ENCODE measurements around the gene ACTR3C. TPM values are rescaled to one million over a fixed set of nuclear protein-coding genes. Genes with fewer than 3 reads are reported as not detected.

ACTR3C gene
- total RNA-seq, 2 experiments from 2014 or later, result not detected

DNA sequence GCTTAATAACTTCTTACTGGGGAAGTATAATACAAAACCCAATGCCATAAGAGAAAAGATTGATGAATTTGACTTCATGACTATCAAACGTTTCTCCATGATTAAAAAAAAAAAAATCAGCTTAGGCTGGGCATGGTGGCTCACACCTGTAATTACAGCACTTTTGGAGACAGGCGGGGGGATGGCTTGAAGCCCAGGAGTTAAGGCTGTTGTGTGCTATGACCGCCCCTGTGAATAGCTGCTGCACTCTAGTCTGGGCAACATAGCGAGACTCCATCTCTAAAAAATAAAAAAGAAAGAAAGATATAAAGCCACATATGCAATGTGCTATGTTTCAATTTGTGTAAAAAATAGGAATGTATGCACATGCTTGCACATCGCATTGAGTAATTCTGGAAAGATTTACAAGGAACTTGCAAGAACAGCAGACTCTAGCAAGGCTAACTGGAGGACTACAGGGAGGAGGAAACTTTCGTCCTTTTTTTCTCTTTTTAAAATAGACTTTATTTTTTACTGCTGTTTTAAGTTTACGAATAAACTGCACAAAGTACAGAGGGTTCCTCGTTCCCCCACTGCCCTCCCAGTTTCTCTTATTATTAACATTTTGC, 28.3 kb upstream of the ACTR3C start:
- POLR2A ChIA-PET, result no interaction called here
- intact Hi-C loops (cut with micrococcal nuclease; ENCODE audit: unreplicated experiment), result no loop called here

DNA sequence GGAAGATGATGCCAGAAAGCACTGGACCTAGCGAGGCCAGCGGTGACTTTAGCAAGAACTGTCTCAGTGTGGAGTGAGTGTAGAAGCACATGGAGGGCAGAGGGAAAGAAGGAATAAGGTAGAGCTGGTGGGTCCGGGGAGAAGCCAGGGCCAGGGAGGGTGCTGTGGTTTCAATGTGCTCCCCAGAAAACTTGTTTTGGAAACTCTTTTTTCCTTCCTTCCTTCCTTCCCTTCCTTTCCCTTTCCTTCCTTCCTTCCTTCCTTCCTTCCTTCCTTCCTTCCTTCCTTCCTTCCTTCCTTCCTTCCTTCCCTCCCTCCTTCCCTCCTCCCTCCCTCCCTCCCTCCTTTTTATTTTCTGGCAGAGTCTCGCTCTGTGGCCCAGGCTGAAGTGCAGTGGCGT, 23.6 kb upstream of the ACTR3C start:
- H3K9me3 ChIP-seq (ENCODE audit: low read length), result peaks cover 8% of the 10 kb centered on the region; the same call in 1 of the 2 replicates
- no peak overlapping the region for H3K27ac ChIP-seq (ENCODE audit: low read depth, low read length, poor library complexity, severe bottlenecking)
- no peak overlapping the region for H3K4me3 ChIP-seq (ENCODE audit: low read depth, low read length, poor library complexity, severe bottlenecking)
- intact Hi-C loops (cut with micrococcal nuclease; ENCODE audit: unreplicated experiment), result no loop called here
- no peak for DNase-seq (ENCODE audit: low spot score)
- H3K36me3 ChIP-seq (ENCODE audit: insufficient read depth, low read length), result no peaks in the 10 kb centered on the region
- H3K79me2 ChIP-seq (ENCODE audit: insufficient read depth, low read depth, low read length), result no peaks in the 10 kb centered on the region
- ChIA-PET POLR2A (interaction anchor here (0.6 kb wide), 1 partner anchor 353 kb away, joined by 3 read pairs; no protein-coding TSS in a partner anchor), CTCF (ENCODE audit: unreplicated experiment) (no interaction called here)
- no peak overlapping the region for H2AFZ ChIP-seq (ENCODE audit: low read length)
- H4K20me1 ChIP-seq (ENCODE audit: insufficient read depth, low read length), result no peaks in the 10 kb centered on the region
- no peaks in the 10 kb centered on the region for H3K9me2 ChIP-seq (ENCODE audit: insufficient read depth, low read length)
- BruUV-seq (replicated peaks), result no TSS peak
- H3K4me2 ChIP-seq (ENCODE audit: low read length), result no peak overlapping the region
- TF ChIP-seq EZH2phosphoT487 (IDR thresholded peaks at IDR 0.05; ENCODE audit: borderline replicate concordance, low read depth, low read length), result no peak
- TF ChIP-seq, protein P1, sequence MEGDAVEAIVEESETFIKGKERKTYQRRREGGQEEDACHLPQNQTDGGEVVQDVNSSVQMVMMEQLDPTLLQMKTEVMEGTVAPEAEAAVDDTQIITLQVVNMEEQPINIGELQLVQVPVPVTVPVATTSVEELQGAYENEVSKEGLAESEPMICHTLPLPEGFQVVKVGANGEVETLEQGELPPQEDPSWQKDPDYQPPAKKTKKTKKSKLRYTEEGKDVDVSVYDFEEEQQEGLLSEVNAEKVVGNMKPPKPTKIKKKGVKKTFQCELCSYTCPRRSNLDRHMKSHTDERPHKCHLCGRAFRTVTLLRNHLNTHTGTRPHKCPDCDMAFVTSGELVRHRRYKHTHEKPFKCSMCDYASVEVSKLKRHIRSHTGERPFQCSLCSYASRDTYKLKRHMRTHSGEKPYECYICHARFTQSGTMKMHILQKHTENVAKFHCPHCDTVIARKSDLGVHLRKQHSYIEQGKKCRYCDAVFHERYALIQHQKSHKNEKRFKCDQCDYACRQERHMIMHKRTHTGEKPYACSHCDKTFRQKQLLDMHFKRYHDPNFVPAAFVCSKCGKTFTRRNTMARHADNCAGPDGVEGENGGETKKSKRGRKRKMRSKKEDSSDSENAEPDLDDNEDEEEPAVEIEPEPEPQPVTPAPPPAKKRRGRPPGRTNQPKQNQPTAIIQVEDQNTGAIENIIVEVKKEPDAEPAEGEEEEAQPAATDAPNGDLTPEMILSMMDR (conservative IDR thresholded peaks at IDR 0.05; ENCODE audit: low read length), result no peak
- H3K4me1 ChIP-seq (ENCODE audit: insufficient read depth, low read length, poor library complexity, severe bottlenecking), result no peaks in the 10 kb centered on the region

More for the DNA sequence above, 28.3 kb upstream of the ACTR3C start:
- H3K4me1 ChIP-seq (ENCODE audit: insufficient read depth, low read length, poor library complexity, severe bottlenecking), result peaks cover 7% of the 10 kb centered on the region
- DNase-seq (ENCODE audit: low spot score), result no peak
- no peak overlapping the region for H3K4me2 ChIP-seq (ENCODE audit: low read length)
- H3K27ac ChIP-seq (ENCODE audit: low read depth, low read length, poor library complexity, severe bottlenecking), result no peak overlapping the region
- H4K20me1 ChIP-seq (ENCODE audit: insufficient read depth, low read length), result no peaks in the 10 kb centered on the region
- CTCF ChIA-PET (ENCODE audit: unreplicated experiment), result no interaction called here
- TF ChIP-seq, protein P1 (conservative IDR thresholded peaks at IDR 0.05; ENCODE audit: low read length), result no peak
- no peak for TF ChIP-seq EZH2phosphoT487 (IDR thresholded peaks at IDR 0.05; ENCODE audit: borderline replicate concordance, low read depth, low read length)
- H3K9me3 ChIP-seq (ENCODE audit: low read length), result no peaks in the 10 kb centered on the region
- no peaks in the 10 kb centered on the region for H3K79me2 ChIP-seq (ENCODE audit: insufficient read depth, low read depth, low read length)
- no peaks in the 10 kb centered on the region for H3K36me3 ChIP-seq (ENCODE audit: insufficient read depth, low read length)
- no peak overlapping the region for H2AFZ ChIP-seq (ENCODE audit: low read length)
- H3K4me3 ChIP-seq (ENCODE audit: low read depth, low read length, poor library complexity, severe bottlenecking), result no peak overlapping the region
- no TSS peak for BruUV-seq (replicated peaks)
- no peaks in the 10 kb centered on the region for H3K9me2 ChIP-seq (ENCODE audit: insufficient read depth, low read length)

DNA sequence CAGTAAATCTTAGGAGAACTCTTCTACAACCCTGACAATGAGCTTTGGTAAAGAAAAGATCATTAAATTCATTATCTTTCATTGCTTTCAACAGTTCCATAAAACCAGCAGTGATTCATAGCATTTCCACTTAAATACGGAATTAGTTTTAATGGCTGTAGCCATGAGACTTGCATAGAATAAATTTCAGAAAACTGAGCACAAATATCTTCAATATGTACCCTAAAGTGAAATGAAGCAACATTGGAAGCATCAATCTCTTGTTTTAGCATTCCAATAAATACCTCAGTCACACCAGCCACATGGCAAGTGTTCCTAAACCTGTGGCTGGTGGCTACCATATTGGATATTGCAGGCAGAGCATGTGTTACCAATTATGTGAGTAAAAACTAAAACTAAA, 21.7 kb upstream of the ACTR3C start:
- no peak overlapping the region for H3K4me2 ChIP-seq (ENCODE audit: low read length)
- H3K4me3 ChIP-seq (ENCODE audit: low read depth, low read length, poor library complexity, severe bottlenecking), result no peak overlapping the region
- ChIA-PET POLR2A (no interaction called here), CTCF (ENCODE audit: unreplicated experiment) (no interaction called here)
- no peaks in the 10 kb centered on the region for H3K79me2 ChIP-seq (ENCODE audit: insufficient read depth, low read depth, low read length)
- H4K20me1 ChIP-seq (ENCODE audit: insufficient read depth, low read length), result no peaks in the 10 kb centered on the region
- H3K9me2 ChIP-seq (ENCODE audit: insufficient read depth, low read length), result no peaks in the 10 kb centered on the region
- H3K4me1 ChIP-seq (ENCODE audit: insufficient read depth, low read length, poor library complexity, severe bottlenecking), result no peaks in the 10 kb centered on the region
- H2AFZ ChIP-seq (ENCODE audit: low read length), result no peak overlapping the region
- H3K27ac ChIP-seq (ENCODE audit: low read depth, low read length, poor library complexity, severe bottlenecking), result no peak overlapping the region
- no TSS peak for BruUV-seq (replicated peaks)
- intact Hi-C loops (cut with micrococcal nuclease; ENCODE audit: unreplicated experiment), result no loop called here
- H3K9me3 ChIP-seq (ENCODE audit: low read length), result peaks cover 8% of the 10 kb centered on the region; the same call in 1 of the 2 replicates
- no peak for DNase-seq (ENCODE audit: low spot score)
- no peaks in the 10 kb centered on the region for H3K36me3 ChIP-seq (ENCODE audit: insufficient read depth, low read length)
- TF ChIP-seq, protein P1 (conservative IDR thresholded peaks at IDR 0.05; ENCODE audit: low read length), result no peak
- TF ChIP-seq EZH2phosphoT487 (IDR thresholded peaks at IDR 0.05; ENCODE audit: borderline replicate concordance, low read depth, low read length), result no peak
